ENCODE results near the gene TMA7.
"Not testable (repeated sequence)": the region's sequence is repeated elsewhere in the genome, so short reads cannot be mapped to it uniquely, and the experiment has no call there.

The TMA7 gene

DNA sequence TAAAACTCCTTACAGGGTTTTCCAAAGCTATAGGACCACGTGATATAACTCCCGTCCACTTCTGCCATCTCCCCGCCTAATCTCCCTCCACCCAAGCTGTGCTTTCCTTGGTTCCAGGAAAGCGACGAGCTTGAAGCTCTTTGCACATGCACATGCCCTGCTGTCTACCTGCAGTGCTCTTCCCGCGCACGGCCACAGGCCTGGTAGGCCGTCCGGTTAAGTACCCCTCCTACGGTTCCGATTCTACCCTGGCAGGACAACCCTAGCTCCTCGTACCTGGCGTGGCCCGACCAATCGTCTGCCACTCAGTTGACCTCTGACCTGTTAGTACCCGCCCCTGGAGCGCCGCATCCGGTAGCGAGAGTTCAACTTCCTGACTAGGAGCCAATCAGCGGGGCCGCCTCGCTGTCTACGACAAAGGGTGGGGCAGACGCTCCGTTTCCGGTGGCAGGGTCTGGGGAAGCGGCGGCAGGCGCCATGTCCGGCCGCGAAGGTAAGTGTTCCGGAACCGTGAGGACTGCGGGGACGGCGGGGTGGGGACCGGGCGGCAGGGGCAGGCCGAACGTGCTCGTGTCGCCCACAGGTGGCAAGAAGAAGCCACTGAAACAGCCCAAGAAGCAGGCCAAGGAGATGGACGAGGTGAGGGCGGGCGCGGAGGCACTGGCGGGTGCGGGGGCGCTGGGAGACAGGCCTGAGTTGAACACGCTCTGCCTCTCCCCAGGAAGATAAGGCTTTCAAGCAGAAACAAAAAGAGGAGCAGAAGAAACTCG, at the start of gene TMA7, which contains the start of gene CCDC51:
TMA7 (plus strand) TSS at position 438 of the 770 bp plus-strand sequence; CDS start at position 478, 40 bp downstream.
CCDC51 (minus strand) TSS at position 300 of the 770 bp plus-strand sequence. CDS start 4,991 bp downstream, outside the sequence.
- peak; percentile 96 for DNase-seq

- DNase-seq, result no peak
Measured at GRCh38 chr3:48394391-48394790, 45.7 kb upstream of the TMA7 start.

- DNase-seq, result no peak
Measured at GRCh38 chr3:48395714-48396113, 44.3 kb upstream of the TMA7 start.

GRCh38 chr3:48397767-48398681, 42.0 kb upstream of the TMA7 start:
- DNase-seq, result no peak

GRCh38 chr3:48398701-48399386, 41.2 kb upstream of the TMA7 start:
- no peak for DNase-seq

DNA sequence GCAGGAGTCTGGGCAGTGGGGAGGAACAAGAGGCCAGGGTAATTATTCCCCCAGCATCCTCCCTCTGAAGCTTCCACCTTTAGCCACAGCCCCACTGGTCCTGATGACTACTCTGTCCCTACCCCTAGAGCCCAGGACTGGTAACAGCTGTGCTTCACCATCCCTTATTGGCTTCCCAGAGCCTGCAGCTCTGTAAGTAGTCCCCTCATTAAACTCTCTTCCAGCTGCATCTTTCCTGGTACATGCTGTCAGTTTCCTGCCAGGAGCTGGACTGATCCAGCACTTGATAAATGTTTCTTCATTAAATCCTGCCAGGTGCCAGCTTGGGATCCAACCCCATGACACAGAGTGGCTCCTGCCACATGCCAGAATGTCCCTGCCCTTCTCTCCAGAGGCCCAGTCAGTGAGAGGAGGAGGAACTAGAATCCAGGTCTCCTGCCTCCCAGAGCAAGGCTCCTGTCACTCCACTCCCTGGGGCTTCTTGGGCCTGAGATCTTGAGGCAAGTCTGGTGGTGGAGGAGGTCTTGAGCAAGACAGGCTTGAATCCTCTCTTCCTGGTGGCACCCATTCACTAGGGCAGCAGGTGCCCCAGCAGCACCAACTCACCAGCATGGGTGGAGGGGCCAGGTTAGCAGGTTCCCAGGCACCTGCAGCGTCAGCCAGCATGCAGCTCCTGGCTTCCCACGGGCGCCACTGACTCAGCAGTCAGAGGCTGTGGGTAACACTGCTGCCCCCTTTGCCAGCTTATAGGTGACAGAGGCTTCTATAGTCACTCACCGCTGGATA, 40.5 kb upstream of the TMA7 start:
- DNase-seq, result no peak

GRCh38 chr3:48400824-48401433, 39.1 kb upstream of the TMA7 start:
- DNase-seq, result peak; percentile 12

- DNase-seq, result not testable (repeated sequence)
Measured at GRCh38 chr3:48401434-48401901, 38.6 kb upstream of the TMA7 start.

GRCh38 chr3:48402281-48402732, 37.8 kb upstream of the TMA7 start:
- DNase-seq, result no peak

DNA sequence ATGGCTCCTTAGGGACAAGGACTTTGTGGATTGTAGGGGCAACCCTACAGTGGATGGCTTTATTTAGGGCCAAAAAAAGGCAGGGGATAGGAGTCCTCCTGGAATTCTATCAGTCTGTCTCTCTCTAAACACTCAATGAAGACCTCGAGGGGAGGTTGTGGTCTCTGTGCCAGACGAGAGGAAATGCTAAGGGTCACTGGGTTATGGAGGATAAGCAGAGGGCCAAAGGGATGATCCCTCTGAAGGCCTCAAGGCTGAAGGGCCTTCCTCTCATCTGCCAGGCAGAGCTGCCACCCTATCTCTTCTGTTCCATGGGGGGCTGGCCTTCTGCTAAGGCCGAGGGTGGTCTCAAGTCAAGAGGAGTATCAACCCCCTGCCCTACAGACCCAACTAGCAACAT, 37.1 kb upstream of the TMA7 start:
- DNase-seq, result no peak

DNA sequence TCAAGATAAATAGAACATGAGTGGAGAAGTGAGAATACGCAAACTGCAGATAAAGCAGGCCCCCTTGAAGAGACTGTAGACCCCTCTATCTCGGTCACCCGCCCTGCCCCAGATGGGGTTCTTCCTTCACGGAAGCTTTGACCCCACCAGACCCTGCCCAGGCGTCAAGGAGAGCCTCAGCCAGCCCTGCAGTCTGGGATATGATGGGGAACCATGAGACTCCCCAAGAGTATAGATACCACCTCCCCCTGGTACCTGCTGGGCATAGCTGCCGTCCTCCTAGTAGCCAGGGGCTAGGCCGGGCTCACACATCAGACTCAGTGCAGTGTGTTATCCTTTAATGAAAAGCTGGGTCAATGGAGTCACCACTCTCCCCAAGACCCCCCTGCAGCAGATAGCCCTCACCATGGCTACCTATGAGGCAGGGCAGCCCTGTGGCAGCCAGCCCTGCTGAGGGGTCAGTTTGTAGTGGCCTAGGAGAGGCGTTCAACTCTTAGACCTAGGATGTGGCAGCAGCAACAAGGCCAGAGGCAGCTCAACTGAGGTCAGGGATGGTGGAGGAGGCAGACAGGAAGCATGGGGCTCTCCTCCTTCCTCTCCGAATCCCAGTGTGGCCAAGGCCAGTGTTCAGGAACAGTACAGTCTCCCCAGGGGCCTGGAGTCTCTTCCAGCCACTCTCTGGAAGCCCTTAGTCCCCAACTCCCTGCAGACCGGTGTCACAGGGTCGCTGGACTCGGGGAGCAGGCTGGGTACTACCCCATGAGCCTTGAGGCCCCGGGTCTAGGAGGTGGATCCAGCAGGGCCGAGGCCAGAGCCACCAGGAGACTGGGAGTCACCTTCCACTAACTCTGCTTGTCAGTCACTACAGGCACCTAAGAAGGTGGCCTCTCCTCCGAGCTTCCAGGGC, 36.3 kb upstream of the TMA7 start:
- DNase-seq, result no peak

DNA sequence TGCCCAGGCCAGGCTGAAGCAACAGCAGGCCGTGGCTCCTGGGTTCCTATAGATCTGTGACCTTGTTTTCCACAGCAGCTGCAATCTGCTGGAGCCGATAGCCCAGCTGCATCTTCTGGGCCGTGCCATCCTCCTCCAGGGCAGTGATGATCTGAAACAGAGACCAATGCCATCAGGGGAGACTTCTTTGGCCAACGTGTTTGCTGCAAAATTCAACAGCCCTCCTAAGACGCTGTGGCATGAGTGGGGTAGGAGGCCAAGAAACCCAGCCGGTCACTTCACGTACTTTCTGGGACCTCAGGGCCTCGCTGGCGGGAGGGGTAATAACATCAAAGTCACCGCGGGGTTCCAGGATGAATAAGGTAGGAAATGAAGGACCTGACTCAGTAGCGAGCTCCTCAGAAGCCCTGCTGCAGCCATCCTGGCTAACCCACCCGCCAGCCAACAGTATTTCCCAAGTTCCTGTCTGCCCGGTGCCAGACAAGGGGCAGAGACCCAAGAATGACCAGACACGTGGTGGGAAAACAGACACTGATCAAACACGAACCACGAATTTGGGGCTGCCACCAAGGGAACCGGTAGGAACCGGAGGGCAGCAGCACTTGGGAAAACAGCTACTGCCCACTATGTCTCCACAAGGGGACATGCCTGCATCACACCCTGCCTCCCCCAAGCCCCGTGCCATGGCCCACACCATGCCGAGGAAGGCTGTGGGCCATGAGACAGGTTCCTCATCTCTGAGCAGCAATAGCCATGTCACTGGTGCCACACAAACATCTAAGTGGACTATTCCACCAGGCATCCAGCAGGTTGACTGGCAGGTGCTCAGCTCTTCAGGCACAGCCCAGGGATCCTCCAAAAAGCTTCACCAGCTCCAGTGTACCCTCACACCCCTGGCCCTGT, 35.4 kb upstream of the TMA7 start:
- DNase-seq, result no peak

DNA sequence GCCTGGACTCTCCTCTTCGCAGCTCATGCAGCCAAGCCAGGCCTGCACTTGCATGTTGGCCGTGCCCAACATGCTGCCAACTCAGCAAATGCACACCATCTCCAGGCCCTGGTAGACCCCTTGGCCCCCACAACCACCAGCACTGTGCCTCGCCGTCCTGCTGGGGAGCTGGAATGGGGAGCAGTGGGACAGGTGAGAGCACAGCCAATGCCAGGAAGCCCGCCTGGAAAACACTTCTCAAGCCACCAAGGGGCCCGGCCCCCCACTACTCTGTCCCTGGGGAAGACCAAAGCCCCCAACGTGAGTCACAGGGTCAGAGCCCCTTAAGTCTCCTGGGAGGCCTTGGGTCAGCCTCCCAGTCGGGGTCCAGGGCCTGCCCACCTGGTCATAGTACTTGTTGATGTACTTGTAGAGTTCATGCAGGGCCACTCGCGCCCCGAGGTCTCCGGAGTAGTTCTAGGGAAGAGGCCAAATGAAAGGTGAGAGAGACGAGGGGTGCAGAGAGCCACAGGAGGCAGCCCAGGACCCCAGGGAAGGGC, 34.6 kb upstream of the TMA7 start:
- DNase-seq, result no peak

DNA sequence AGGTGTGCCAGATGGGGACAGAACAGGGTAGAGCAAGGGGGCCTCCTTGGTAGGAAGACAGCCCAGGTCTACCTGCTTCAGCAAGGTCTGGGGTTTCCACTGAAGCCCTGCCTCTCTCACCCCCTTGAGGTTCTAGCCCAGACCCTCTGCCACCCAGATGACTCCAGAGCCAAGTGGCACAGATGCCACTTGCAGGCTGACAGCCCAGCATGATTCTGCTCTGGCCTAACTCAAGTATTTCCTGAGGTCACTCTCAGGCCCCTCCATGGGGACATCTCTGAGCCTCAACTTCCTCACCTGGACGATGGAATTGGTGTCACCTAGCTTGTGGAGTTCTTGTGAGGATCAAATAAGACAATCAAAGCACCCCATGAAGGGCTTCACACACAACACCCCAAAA, 34.1 kb upstream of the TMA7 start:
- DNase-seq, result no peak

DNA sequence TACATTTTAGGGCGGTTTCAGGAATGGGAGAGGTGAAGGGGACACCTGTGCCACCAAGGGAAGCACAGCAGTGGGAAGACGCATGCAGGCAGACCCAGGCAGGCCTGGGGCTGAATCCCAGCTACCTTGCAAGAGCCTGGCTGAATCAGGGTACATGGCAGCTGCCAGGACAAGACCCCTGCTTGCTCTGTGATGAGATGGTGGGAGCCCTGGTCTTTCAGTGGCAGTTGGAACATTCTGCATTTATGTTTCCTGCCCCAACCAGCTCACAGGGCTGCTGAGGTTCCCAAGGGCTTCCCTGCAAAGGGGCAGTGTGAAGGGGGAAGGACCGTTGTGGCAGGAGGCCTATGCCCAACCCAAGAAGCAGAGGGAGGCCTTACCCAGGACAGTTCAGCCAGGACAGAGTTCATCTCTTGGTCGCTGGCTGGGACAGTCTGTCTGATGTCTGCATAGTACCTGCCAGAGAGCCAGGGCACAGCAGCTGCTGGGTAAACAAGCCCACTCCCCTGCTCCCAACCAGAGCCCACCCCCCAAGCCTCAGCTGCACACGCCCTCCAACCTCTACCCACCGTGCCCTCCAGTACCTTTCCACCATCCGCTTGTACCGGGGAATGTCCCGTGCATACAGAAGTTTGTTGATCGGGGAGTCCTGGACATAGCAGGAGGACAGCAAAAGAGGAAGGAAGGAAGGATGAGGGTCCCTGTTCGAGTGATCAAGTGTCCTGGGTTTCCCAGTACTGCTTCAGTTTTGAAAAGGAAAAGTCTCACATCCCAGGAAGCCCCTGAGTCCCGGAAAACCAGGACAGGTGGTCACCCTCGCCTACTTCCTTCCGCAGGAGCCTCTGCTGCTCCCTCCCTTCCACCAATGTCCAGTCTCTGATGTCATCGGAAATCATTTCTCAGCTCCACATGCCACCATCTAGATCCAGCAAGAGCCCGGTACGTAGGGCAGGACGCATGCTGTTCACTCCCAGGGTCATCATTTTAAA, 33.3 kb upstream of the TMA7 start:
- no peak for DNase-seq

DNA sequence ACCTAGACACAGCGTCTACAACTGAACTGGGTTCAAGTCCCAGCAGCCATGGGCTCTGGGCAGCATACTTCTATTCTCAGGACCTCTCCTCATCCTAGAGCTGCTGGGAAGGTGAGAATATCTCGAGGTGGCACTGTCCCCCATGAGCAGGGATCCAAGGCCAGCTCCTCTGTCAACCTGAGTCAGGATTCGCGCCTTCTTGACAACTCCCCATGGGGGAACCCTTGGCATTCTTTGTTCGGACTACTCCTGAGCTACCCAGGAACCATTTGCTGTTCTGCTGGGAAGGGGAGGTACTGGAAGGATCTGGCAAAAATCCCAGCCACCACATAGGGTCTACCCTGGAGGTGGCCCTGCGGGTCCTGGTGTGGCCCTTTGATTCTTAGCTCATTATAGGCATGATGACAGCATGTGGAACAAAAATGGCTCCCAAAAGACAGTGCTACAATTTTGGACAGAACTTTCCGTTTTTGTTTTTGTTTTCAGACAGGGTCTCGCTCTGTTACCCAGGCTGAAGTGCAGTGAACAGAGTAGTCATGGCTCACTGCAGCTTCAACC, 32.4 kb upstream of the TMA7 start:
- DNase-seq, result no peak

DNA sequence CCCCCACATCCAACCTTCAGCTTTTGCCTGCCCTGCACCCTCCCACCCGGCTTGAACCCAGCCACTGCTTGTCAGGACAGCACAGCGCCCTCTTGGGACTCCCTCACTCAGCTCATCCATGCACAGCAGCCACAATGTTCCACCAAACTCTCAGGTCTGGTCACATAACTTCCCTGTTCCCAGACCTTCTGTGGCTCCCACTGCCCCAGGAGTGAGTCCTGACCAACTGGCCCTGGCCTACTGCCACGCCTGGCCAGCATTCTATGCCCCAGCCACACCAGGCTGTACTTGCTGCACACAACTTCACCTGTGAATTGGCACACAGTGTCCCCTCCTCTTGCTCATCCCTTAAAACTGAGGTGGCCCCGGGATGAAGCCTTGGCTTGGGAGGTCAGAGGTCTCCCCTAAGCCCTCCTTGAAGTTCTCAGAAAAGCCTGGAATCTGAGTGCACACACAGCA, 31.2 kb upstream of the TMA7 start:
- DNase-seq, result no peak
